GM12875 (cell line): Measurements from ENCODE around the gene TP73.

Experiments used
- H3K4me3 ChIP-seq: one replicate; pipeline ENCODE4 v1.5.1; 2011; ENCODE audit warnings: low read depth, low read length, control low read depth
- CTCF ChIP-seq: IDR thresholded peaks from 2 replicates; pipeline ENCODE4 v1.5.1; 2011; ENCODE audit warnings: low read depth, mild to moderate bottlenecking, control low read depth, inconsistent platforms, low read length, moderate library complexity, borderline replicate concordance; ENCODE audit not compliant: insufficient read depth

TP73 gene

GRCh38 chr1:3642919-3643675 is 9.2 kb upstream of the TP73 start:
- no peak for TF ChIP-seq CTCF

GRCh38 chr1:3644273-3644672 is 8.0 kb upstream of the TP73 start:
- TF ChIP-seq CTCF, result no peak
- no peak overlapping the region for H3K4me3 ChIP-seq

More at GRCh38 chr1:3642919-3643675, 9.2 kb upstream of the TP73 start:
- no peak overlapping the region for H3K4me3 ChIP-seq

GRCh38 chr1:3645247-3645646 is 7.1 kb upstream of the TP73 start:
- no peak overlapping the region for H3K4me3 ChIP-seq

GRCh38 chr1:3645666-3646355 is 6.5 kb upstream of the TP73 start:
- H3K4me3 ChIP-seq, result no peak overlapping the region
- TF ChIP-seq CTCF, result no peak

More at GRCh38 chr1:3645247-3645646, 7.1 kb upstream of the TP73 start:
- no peak for TF ChIP-seq CTCF

GRCh38 chr1:3646596-3646995 is 5.7 kb upstream of the TP73 start:
- TF ChIP-seq CTCF, result no peak
- no peak overlapping the region for H3K4me3 ChIP-seq

- peak; percentile 26; the same call in 1 of the 2 replicates for TF ChIP-seq CTCF
- peak within 1 kb of the TSS; percentile 91 for H3K4me3 ChIP-seq
These were observed 2.7 kb upstream of the TP73 start, which contains the start of gene WRAP73 for GRCh38 chr1:3649342-3650247. Gene WRAP73, minus strand, starts transcription at chr1:3650103. Its CDS starts 104 bp downstream, at chr1:3649999.
